Measurements from ENCODE around the gene PNPLA7. TPM values are rescaled to one million over a fixed set of nuclear protein-coding genes. Genes with fewer than 3 reads are reported as not detected.

PNPLA7 gene
- total and polyA plus RNA-seq, 2 of the 4 experiments (the other 2 are of a cell fraction): under 0.01 to 0.89 TPM

- Histone ChIP-seq H3K18ac (ENCODE audit: low read depth, low read length) (no peak overlapping the region), H4K5ac (ENCODE audit: low read depth, low read length) (no peak overlapping the region), H2BK120ac (ENCODE audit: low read depth, low read length) (no peak overlapping the region), H3K27ac (ENCODE audit: insufficient read depth, low read length) (no peak overlapping the region), H2AK5ac (ENCODE audit: low read depth, low read length) (no peak overlapping the region), H3K27me3 (ENCODE audit: control insufficient read depth, insufficient read depth, low read length) (peaks cover 3% of the 10 kb centered on the region; the same call in 1 of the 2 replicates), H3K9me3 (ENCODE audit: control insufficient read depth, insufficient read depth, low read length) (no peaks in the 10 kb centered on the region), H3K4me3 (ENCODE audit: insufficient read depth, low read depth, low read length) (no peak overlapping the region), H3K56ac (ENCODE audit: extremely low read depth, insufficient read depth, low read length) (no peak overlapping the region), H3K23ac (ENCODE audit: low read depth, low read length) (no peak overlapping the region), H3K79me1 (ENCODE audit: low read depth in 1 of 2, low read length in 2 of 2) (no peaks in the 10 kb centered on the region), H4K8ac (ENCODE audit: low read depth in 2 of 2, low read length in 2 of 2) (no peak overlapping the region), H4K20me1 (ENCODE audit: insufficient read depth, low read length) (no peaks in the 10 kb centered on the region), H3K4me1 (ENCODE audit: control insufficient read depth, insufficient read depth, low read length) (peaks cover 3% of the 10 kb centered on the region), H3K14ac (replicated peaks; ENCODE audit: low read depth, low read length) (no peak overlapping the region), H2BK5ac (ENCODE audit: low read depth, low read length, poor library complexity, severe bottlenecking) (no peak overlapping the region), H3K4ac (ENCODE audit: low read depth, low read length) (no peak overlapping the region), H2BK15ac (ENCODE audit: low read depth, low read length) (no peak overlapping the region), H2AK9ac (replicated peaks; ENCODE audit: low read depth, low read length, poor library complexity) (no peak overlapping the region), H2BK20ac (ENCODE audit: low read depth, low read length) (no peak overlapping the region), H3K9me1 (ENCODE audit: insufficient read depth, low read length) (no peaks in the 10 kb centered on the region), H2AFZ (replicated peaks; ENCODE audit: low read length, poor library complexity) (no peak overlapping the region), H3K9ac (ENCODE audit: low read depth, low read length) (no peak overlapping the region), H3K36me3 (ENCODE audit: control insufficient read depth, insufficient read depth, low read length) (no peaks in the 10 kb centered on the region), H4K91ac (ENCODE audit: insufficient read depth, low read depth, low read length) (no peak overlapping the region), H3K4me2 (ENCODE audit: low read depth, low read length) (no peak overlapping the region)
- intact Hi-C loops (cut with micrococcal nuclease) (no loop called here), dilution Hi-C loops (cut with HindIII; ENCODE audit: low sequenced_read_pairs, unreplicated experiment) (no loop called here), in situ Hi-C loops (cut with MboI; ENCODE audit: low sequenced_read_pairs) (no loop called here)
- no peak for ATAC-seq (ENCODE audit: low read depth)
- TF ChIP-seq RFX5 (IDR thresholded peaks at IDR 0.05; ENCODE audit: low read depth, low read length) (no peak), POLR2A (IDR thresholded peaks at IDR 0.05; ENCODE audit: low read depth, low read length) (no peak), CTCF (conservative IDR thresholded peaks at IDR 0.05; ENCODE audit: low read depth, low read length) (no peak), MAFK (IDR thresholded peaks at IDR 0.05; ENCODE audit: low read depth, low read length) (no peak), NFE2L2 (IDR thresholded peaks at IDR 0.05; ENCODE audit: low read depth, low read length) (no peak), MXI1 (IDR thresholded peaks at IDR 0.05; ENCODE audit: borderline replicate concordance, low read depth, low read length) (no peak), MAZ (IDR thresholded peaks at IDR 0.05; ENCODE audit: borderline replicate concordance, low read depth, low read length) (no peak), SMC3 (IDR thresholded peaks at IDR 0.05; ENCODE audit: low read depth, low read length) (no peak), BHLHE40 (IDR thresholded peaks at IDR 0.05; ENCODE audit: low read depth, low read length) (no peak), CHD1 (IDR thresholded peaks at IDR 0.05; ENCODE audit: low read depth, low read length) (no peak), CEBPB (IDR thresholded peaks at IDR 0.05; ENCODE audit: low read depth, low read length) (no peak), RAD21 (IDR thresholded peaks at IDR 0.05; ENCODE audit: low read length) (no peak), USF2 (IDR thresholded peaks at IDR 0.05; ENCODE audit: low read depth, low read length) (no peak), FOS (IDR thresholded peaks at IDR 0.05; ENCODE audit: low read depth, low read length) (no peak), ELK1 (IDR thresholded peaks at IDR 0.05; ENCODE audit: borderline replicate concordance, low read depth, low read length) (no peak), RCOR1 (IDR thresholded peaks at IDR 0.05; ENCODE audit: insufficient replicate concordance, low read length) (no peak)
- WGBS, 2 experiments (ENCODE audit: extremely low coverage in 2 of 2, insufficient read length in 1 of 2): 86% methylated on average over 1 of the region's 22 CpGs; no CpG with 5 or more reads in 1 of the 2 experiments
- ChIA-PET CTCF (no interaction called here), POLR2A (ENCODE audit: unreplicated experiment) (no interaction called here)
- no peak for DNase-seq
- no TSS peak for BruUV-seq (replicated peaks)
These were observed 111.5 kb downstream of the PNPLA7 start for GRCh38 chr9:137438591-137439157.

Data from IMR-90 (cell line).